Measurements from ENCODE around the gene ZBTB6. TPM values are rescaled to one million over a fixed set of nuclear protein-coding genes. Genes with fewer than 3 reads are reported as not detected.

Gene ZBTB6
- total RNA-seq, 1 donor = 13.8 TPM

DNA sequence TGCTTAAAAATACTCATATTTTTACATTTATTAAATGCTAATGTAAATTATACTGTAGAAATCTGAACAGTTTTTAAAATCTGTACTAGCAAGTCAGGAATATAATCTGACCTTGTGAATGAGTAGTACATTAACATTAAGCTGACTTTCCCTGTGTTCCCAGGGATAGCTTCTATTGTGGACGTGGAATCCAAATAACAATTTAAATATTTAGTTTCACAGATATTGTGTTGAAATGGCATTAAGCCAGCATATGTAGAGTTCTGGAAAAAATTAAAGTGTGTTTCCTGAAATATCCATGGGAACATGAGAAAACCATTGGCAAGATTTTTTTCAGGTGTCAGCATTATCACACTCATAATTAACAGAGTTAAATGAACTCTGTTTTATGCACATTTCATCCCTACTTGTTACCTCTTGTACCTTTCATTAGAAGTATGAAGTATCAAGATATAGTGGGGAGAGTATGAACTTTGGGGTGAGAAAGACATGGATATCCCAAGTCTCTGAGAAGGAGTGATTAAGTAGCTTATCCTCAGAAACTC, 33.4 kb upstream of the ZBTB6 start:
- H3K27ac ChIP-seq (ENCODE audit: low read depth, low read length) = no peak overlapping the region
- no peaks in the 10 kb centered on the region for H3K9me3 ChIP-seq (ENCODE audit: low read depth, low read length)
- H3K27me3 ChIP-seq (ENCODE audit: insufficient read depth, low read length) = no peaks in the 10 kb centered on the region
- no peak overlapping the region for H3K4me2 ChIP-seq (ENCODE audit: insufficient read depth, low read length)
- H2AFZ ChIP-seq (ENCODE audit: low read length) = no peak overlapping the region
- no peak for DNase-seq (ENCODE audit: insufficient read length, low spot score, missing footprints)
- H3K4me1 ChIP-seq (ENCODE audit: insufficient read depth, low read length) = peaks cover 7% of the 10 kb centered on the region
- TF ChIP-seq, protein P1, sequence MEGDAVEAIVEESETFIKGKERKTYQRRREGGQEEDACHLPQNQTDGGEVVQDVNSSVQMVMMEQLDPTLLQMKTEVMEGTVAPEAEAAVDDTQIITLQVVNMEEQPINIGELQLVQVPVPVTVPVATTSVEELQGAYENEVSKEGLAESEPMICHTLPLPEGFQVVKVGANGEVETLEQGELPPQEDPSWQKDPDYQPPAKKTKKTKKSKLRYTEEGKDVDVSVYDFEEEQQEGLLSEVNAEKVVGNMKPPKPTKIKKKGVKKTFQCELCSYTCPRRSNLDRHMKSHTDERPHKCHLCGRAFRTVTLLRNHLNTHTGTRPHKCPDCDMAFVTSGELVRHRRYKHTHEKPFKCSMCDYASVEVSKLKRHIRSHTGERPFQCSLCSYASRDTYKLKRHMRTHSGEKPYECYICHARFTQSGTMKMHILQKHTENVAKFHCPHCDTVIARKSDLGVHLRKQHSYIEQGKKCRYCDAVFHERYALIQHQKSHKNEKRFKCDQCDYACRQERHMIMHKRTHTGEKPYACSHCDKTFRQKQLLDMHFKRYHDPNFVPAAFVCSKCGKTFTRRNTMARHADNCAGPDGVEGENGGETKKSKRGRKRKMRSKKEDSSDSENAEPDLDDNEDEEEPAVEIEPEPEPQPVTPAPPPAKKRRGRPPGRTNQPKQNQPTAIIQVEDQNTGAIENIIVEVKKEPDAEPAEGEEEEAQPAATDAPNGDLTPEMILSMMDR (IDR thresholded peaks at IDR 0.05; ENCODE audit: extremely low read depth, low read depth, low read length) = no peak
- peaks cover 58% of the 10 kb centered on the region for H4K20me1 ChIP-seq (ENCODE audit: insufficient read depth, low read length)
- H3K36me3 ChIP-seq (ENCODE audit: insufficient read depth, low read length) = no peaks in the 10 kb centered on the region
- H3K79me2 ChIP-seq (ENCODE audit: insufficient read depth, low read length) = peaks cover 95% of the 10 kb centered on the region
- H3K4me3 ChIP-seq (ENCODE audit: insufficient read depth, low read length) = no peak overlapping the region

GRCh38 chr9:122944960-122945888, 32.1 kb upstream of the ZBTB6 start:
- Histone ChIP-seq H3K4me1 (ENCODE audit: insufficient read depth, low read length) (peaks cover 12% of the 10 kb centered on the region), H3K36me3 (ENCODE audit: insufficient read depth, low read length) (no peaks in the 10 kb centered on the region), H3K4me3 (ENCODE audit: insufficient read depth, low read length) (no peak overlapping the region), H3K79me2 (ENCODE audit: insufficient read depth, low read length) (peaks cover 89% of the 10 kb centered on the region), H3K4me2 (ENCODE audit: insufficient read depth, low read length) (no peak overlapping the region), H4K20me1 (ENCODE audit: insufficient read depth, low read length) (peaks cover 54% of the 10 kb centered on the region), H3K27me3 (ENCODE audit: insufficient read depth, low read length) (no peaks in the 10 kb centered on the region), H3K9me3 (ENCODE audit: low read depth, low read length) (no peaks in the 10 kb centered on the region), H3K27ac (ENCODE audit: low read depth, low read length) (no peak overlapping the region), H2AFZ (ENCODE audit: low read length) (no peak overlapping the region)
- DNase-seq (ENCODE audit: insufficient read length, low spot score, missing footprints) = no peak
- TF ChIP-seq, protein P1 (IDR thresholded peaks at IDR 0.05; ENCODE audit: extremely low read depth, low read depth, low read length) = no peak

DNA sequence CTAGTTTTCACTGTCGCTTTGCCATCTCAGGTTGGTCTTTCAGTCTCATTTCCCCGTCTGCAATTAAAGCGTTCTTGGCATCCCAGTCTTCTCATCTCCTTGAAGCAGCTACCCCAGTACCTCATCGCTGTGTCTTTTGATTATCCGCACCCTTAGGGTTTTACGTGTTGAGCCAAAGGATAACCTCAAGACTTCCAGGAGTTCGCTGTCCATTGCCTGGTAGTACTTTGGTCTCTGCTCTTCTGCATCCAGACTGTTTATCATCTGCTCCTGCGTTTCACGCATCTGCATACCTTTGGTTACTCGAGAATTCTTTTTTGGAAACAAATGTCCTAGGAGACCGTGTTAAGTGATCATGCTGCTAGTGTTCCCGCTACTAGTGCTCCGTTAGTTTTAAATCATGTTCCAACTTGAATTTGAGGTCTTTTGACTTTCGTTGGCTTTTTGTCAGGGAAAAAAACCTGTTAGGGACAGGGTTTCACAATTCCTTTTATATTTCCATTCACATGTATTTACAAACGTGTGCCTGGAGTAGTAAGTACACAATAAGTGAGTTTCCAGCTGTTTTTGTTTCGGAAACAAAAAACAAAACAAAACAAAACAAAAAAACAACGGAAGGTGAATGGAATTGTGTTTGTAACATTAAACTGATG, 28.6 kb upstream of the ZBTB6 start:
- Histone ChIP-seq H3K4me1 (ENCODE audit: insufficient read depth, low read length) (peaks cover 13% of the 10 kb centered on the region), H3K79me2 (ENCODE audit: insufficient read depth, low read length) (peaks cover 59% of the 10 kb centered on the region), H2AFZ (ENCODE audit: low read length) (peak overlapping the region; percentile 86), H3K27ac (ENCODE audit: low read depth, low read length) (peak overlapping the region; percentile 81), H3K9me3 (ENCODE audit: low read depth, low read length) (no peaks in the 10 kb centered on the region), H3K4me2 (ENCODE audit: insufficient read depth, low read length) (peak overlapping the region; percentile 99), H3K4me3 (ENCODE audit: insufficient read depth, low read length) (peak overlapping the region; percentile 95), H3K36me3 (ENCODE audit: insufficient read depth, low read length) (peaks cover 6% of the 10 kb centered on the region), H4K20me1 (ENCODE audit: insufficient read depth, low read length) (peaks cover 36% of the 10 kb centered on the region), H3K27me3 (ENCODE audit: insufficient read depth, low read length) (no peaks in the 10 kb centered on the region)
- peak; percentile 90 for DNase-seq (ENCODE audit: insufficient read length, low spot score, missing footprints)
- TF ChIP-seq, protein P1 (IDR thresholded peaks at IDR 0.05; ENCODE audit: extremely low read depth, low read depth, low read length) = no peak

Measured in osteoblast (primary cell).